UCSD-AML1 (cell line): ENCODE measurements around the gene EMC1.
A peak's percentile ranks its signal among the peaks of the same experiment; 100 is the strongest.
"Not testable (repeated sequence)": the region's sequence is repeated elsewhere in the genome, so short reads cannot be mapped to it uniquely, and the experiment has no call there.

Source experiments
- DNase-seq: peaks from one replicate; lab custom pipeline; 2025; ENCODE audit not compliant: unreplicated experiment; lab: John Stamatoyannopoulos, UW

Gene EMC1

GRCh38 chr1:19193004-19193403 is 58.3 kb downstream of the EMC1 start:
- no peak for DNase-seq

GRCh38 chr1:19191811-19192210 is 59.5 kb downstream of the EMC1 start:
- DNase-seq, result no peak

DNA sequence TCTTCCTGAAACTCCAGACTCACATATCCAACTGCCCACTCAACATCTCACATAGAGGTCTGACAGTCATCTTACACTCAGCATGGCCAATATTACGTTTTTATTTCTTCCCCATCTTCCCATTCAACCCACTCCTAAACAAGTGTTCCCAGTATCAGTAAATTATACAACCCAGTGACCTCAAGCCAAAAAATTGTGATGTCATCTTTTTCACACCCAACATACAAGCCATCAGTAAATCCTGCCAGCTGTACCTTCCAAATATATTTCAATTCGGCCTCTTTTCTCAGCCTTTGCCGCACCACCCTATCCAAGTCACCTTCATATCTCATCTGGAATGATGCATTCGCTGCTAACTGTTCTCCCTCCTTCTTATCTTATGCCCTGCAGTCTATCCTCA is 60.9 kb downstream of the EMC1 start:
- no peak for DNase-seq

DNA sequence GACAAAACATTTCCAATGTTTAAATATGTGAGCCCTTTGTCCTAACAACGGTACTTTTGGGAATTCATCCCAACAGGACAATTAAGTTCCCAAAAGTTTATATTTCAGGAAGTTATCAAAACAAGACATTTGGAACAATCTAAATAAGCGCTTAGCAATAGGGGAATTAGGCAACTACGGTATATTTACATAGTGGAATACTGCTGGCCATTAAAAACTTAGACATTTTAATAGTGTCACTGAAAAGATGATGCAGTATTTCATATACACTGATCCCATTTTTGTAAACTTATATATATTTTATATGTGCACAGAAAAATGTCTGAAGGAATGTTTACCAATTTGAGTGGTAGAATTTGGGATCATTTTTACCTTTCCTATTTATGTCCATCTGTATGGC is 62.1 kb downstream of the EMC1 start:
- no peak for DNase-seq

- DNase-seq, result no peak
These were observed 63.5 kb downstream of the EMC1 start for GRCh38 chr1:19187852-19188251.

DNA sequence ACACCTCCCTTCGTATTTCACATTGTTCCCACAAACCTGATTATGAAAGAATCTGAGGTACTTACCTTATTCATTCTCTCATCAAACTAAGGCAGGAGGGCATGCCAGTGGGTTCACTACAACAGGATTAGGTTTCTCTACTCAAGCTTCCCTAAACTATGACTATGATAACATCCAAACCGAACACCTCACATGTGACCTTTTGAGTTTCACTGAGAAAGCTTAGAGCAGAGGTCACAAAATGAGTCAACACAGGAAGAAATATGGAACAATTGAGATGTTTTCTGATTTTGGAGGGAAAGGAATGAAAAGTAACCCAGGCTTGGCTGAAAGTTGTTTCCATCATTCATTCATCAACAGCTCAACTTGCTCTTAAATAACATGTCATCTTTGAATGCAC is 65.3 kb downstream of the EMC1 start:
- DNase-seq, result no peak

DNA sequence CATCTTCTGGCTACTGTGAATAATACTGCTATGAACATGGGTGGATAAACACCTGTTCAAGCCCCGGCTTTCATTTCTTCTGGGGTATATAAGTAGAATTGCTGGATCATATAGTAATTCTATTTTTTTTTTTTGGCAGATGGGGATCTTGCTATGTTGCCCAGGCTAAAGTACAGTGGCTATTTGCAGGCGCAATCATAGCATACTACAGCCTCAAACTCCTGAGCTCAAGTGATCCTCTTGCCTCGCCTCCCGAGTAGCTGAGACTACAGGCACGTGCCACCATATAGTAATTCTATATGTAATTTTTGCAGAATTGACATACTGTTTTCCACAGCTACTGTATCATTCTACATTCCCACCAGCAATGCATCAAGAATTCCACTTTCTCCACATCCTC is 69.1 kb downstream of the EMC1 start:
- no peak for DNase-seq

DNA sequence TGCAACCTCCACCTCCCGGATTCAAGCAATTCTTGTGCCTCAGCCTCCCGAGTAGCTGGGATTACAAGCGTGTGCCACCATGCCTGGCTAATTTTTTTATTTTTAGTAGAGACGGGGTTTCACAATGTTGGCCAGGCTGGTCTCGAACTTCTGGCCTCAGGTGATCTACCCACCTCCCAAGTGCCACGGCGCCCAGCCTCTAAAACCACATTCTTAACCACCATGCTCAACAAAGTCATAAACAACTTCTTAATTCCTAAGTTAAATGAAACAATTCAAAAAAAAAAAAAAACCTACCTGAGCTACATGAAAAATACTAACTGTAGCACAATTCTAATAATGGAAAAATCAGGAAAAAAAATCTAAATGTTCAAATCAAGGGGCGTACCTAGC is 71.1 kb downstream of the EMC1 start:
- DNase-seq, result not testable (repeated sequence)

DNA sequence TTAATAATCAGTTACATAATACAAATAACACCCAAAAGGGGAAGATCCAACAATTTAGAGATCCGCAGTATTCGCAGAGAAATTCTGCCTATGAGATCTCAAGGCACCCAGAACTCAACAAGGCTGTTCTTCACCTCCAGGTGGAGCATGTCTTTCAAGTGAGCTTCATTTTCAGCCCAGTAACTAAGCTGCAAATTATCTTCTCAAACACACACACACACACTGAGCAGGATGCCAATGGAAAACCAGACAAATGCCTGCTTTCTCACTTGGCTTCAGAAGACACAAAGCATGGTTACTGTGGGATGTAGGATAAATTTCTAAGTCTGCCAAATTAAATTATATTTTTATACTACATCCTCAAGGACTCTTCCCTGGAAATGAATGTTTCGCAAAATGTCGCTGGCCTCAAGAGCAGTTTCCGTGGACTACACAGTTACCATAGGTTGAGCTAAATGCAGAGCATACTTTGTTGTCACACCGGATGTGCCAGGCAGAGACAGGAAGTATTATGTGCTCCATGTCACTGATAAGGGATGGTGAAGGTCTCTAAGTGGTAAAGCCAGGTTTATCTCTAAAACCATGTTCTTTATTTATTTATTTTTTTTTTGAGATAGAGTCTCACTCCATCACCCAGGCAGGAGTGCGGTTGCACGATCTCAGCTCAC is 71.6 kb downstream of the EMC1 start:
- peak; percentile 60 for DNase-seq

DNA sequence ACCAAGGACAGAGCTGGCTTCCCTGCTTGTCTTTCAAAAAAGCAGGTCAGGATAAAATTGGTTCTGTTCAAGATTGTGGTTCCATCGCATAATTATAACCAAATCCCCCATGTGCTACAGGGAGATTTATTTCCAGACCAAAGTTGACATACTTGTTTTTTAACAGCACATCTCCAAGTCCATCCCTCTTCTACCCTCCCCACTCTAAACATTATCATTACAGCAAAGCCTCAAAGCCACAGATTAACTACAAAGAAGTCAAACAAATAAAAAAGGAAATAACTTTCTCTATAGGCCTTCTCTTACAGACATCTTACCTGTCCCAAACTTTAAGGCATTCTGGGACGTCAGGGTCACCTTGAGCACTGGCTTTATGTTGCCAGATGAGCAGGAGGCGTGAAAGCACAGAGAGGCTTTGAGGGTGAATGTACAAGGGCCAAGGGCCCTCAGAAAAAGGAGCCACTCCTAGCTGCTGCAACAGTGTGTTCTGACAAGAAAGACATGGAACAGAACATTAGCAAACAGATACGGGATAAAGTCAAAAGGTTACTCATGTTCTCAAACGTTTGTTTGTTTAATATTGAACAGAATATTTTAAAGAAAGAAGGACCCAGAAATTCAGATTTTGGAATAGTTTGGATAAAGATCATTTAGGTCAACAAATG is 72.5 kb downstream of the EMC1 start:
- no peak for DNase-seq

- DNase-seq, result no peak
These were observed 73.5 kb downstream of the EMC1 start for GRCh38 chr1:19177811-19178210.

GRCh38 chr1:19169642-19170041 is 81.7 kb downstream of the EMC1 start:
- DNase-seq, result no peak

DNA sequence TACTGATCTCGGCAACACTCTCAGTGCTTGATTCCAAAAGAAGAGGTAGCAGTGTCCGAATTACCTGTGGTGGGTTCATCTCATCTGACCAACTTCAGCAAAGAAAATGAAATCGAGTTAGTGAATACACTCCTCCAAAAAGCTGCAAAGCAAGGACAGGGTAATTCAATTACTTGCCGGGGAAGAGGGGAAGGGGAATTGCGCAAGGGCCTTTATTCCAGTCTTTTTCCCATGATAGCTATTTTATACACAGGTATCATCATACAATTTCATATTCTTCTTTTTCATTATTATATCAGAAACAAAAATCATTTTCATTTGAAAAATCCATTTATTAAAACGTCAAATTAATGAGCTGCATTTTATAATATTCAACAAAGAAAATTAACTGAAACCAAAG is 84.2 kb downstream of the EMC1 start:
- DNase-seq, result no peak

GRCh38 chr1:19166066-19166465 is 85.3 kb downstream of the EMC1 start:
- DNase-seq, result no peak
